Nephron progenitor cell (in vitro differentiated cells): ENCODE data around the gene PCNX4.

Source experiments
- DNase-seq: peaks from one replicate; pipeline ENCODE4 v3.0.0; 2021
- H3K27ac Mint-ChIP-seq: 2 replicates; pipeline ENCODE4 v1.8.0; 2021; ENCODE audit warnings: mild to moderate bottlenecking, moderate library complexity, mixed read lengths
- H3K27me3 Mint-ChIP-seq: 2 replicates; pipeline ENCODE4 v1.8.0; 2021; ENCODE audit warnings: mild to moderate bottlenecking, low read depth, mixed read lengths; ENCODE audit not compliant: poor library complexity
- H3K36me3 Mint-ChIP-seq: 2 replicates; pipeline ENCODE4 v1.8.0; 2021; ENCODE audit warnings: low read depth, mixed read lengths
- H3K4me1 Mint-ChIP-seq: 2 replicates; pipeline ENCODE4 v1.8.0; 2021; ENCODE audit warnings: mixed read lengths
- H3K4me3 Mint-ChIP-seq: 2 replicates; pipeline ENCODE4 v1.8.0; 2021; ENCODE audit warnings: mild to moderate bottlenecking, moderate library complexity, mixed read lengths
- H3K9me3 Mint-ChIP-seq: 2 replicates; pipeline ENCODE4 v1.8.0; 2021; ENCODE audit warnings: mild to moderate bottlenecking, moderate library complexity, mixed read lengths
- CTCF ChIP-seq: fragments of 200-600 bp; sonication (generic); IDR thresholded peaks from 2 replicates; pipeline ENCODE4 v1.5.0; 2021; ENCODE audit warnings: antibody characterized with exemption

PCNX4 gene

DNA sequence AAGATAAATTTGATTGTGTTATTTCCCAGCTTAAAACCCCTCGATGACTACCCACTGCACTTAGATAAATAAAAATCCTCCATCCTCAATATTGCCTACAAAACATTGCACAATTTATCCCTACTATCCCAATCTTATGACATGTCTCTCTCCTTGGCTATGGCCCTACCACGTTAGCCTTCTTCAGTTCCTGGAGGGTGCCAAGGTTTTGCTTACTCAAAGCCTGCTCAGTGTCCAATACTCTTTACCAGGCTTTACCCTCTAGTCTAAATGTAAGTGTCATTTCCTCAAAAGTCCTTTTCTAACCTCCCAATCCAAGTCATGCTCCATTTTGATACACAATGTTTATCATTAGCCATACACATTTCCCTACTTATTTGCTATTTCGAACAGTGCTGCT is 122.3 kb downstream of the PCNX4 start:
- no peak for DNase-seq
- H3K27ac Mint-ChIP-seq: no peak overlapping the region
- H3K27me3 Mint-ChIP-seq: peaks cover 10% of the 10 kb centered on the region
- no peak overlapping the region for H3K4me3 Mint-ChIP-seq
- TF ChIP-seq CTCF: no peak
- H3K4me1 Mint-ChIP-seq: peaks cover 10% of the 10 kb centered on the region
- H3K9me3 Mint-ChIP-seq: no peaks in the 10 kb centered on the region
- no peaks in the 10 kb centered on the region for H3K36me3 Mint-ChIP-seq

- H3K4me3 Mint-ChIP-seq: no peak overlapping the region
- no peaks in the 10 kb centered on the region for H3K36me3 Mint-ChIP-seq
- peaks cover 10% of the 10 kb centered on the region for H3K27me3 Mint-ChIP-seq
- H3K9me3 Mint-ChIP-seq: no peaks in the 10 kb centered on the region
- no peak for DNase-seq
- no peak overlapping the region for H3K27ac Mint-ChIP-seq
- peaks cover 10% of the 10 kb centered on the region for H3K4me1 Mint-ChIP-seq
- TF ChIP-seq CTCF: no peak
These were observed 122.8 kb downstream of the PCNX4 start for GRCh38 chr14:60214415-60215126.

- no peak overlapping the region for H3K27ac Mint-ChIP-seq
- TF ChIP-seq CTCF: no peak
- no peaks in the 10 kb centered on the region for H3K36me3 Mint-ChIP-seq
- no peak overlapping the region for H3K4me3 Mint-ChIP-seq
- no peak for DNase-seq
- H3K27me3 Mint-ChIP-seq: peaks cover 10% of the 10 kb centered on the region
- peaks cover 10% of the 10 kb centered on the region for H3K4me1 Mint-ChIP-seq
- H3K9me3 Mint-ChIP-seq: no peaks in the 10 kb centered on the region
These were observed 123.4 kb downstream of the PCNX4 start for GRCh38 chr14:60215127-60215444.

- Mint-ChIP-seq H3K4me1 (peaks cover 10% of the 10 kb centered on the region), H3K4me3 (no peak overlapping the region), H3K27ac (no peak overlapping the region), H3K36me3 (no peaks in the 10 kb centered on the region), H3K9me3 (no peaks in the 10 kb centered on the region), H3K27me3 (peaks cover 4% of the 10 kb centered on the region)
- no peak for TF ChIP-seq CTCF
- DNase-seq: no peak
These were observed 124.0 kb downstream of the PCNX4 start for GRCh38 chr14:60215520-60216420.

- Mint-ChIP-seq H3K4me3 (no peak overlapping the region), H3K36me3 (no peaks in the 10 kb centered on the region), H3K27me3 (no peaks in the 10 kb centered on the region), H3K4me1 (peaks cover 6% of the 10 kb centered on the region), H3K27ac (no peak overlapping the region), H3K9me3 (no peaks in the 10 kb centered on the region)
- TF ChIP-seq CTCF: no peak
- no peak for DNase-seq
These were observed 126.0 kb downstream of the PCNX4 start for GRCh38 chr14:60217713-60218112.
